Natural killer cell (primary cell): ENCODE measurements around the gene CPSF4. TPM values are rescaled to one million over a fixed set of nuclear protein-coding genes. Genes with fewer than 3 reads are reported as not detected.
A peak's percentile ranks its signal among the peaks of the same experiment; 100 is the strongest.

ENCODE experiments used
- ATAC-seq, 3 donors: fragments of 150-1000 bp in 2 of 3; fragments of 200-7000 bp in 1 of 3; cut with Tn5 transposase; 1 replicate in 1 of 3; 2 replicates in 2 of 3; pipeline ENCODE4 v1.10.0; 2021; ENCODE audit warnings: mild to moderate bottlenecking in 2 of 3, moderate library complexity in 2 of 3
- DNase-seq, 2 donors: peaks; one replicate each; pipeline versions ENCODE4 v3.0.0 to v3.0.0-alpha.2; 2013 to 2021; ENCODE audit warnings: mixed read lengths in 1 of 2
- H3K27ac ChIP-seq: one replicate; pipeline ENCODE4 v1.5.1; 2013; ENCODE audit warnings: mild to moderate bottlenecking, low read length
- H3K27me3 ChIP-seq: one replicate; pipeline ENCODE4 v1.6.1; 2013; ENCODE audit warnings: low read length; ENCODE audit not compliant: control insufficient read depth, insufficient read depth
- H3K36me3 ChIP-seq: one replicate; pipeline ENCODE4 v1.6.1; 2013; ENCODE audit warnings: low read length; ENCODE audit not compliant: control insufficient read depth, insufficient read depth
- H3K4me1 ChIP-seq: one replicate; pipeline ENCODE4 v1.6.1; 2013; ENCODE audit warnings: low read length; ENCODE audit not compliant: control insufficient read depth, insufficient read depth
- H3K4me3 ChIP-seq: one replicate; pipeline ENCODE4 v1.5.1; 2013; ENCODE audit warnings: low read length
- H3K9me3 ChIP-seq: one replicate; pipeline ENCODE4 v1.6.1; 2013; ENCODE audit warnings: low read length; ENCODE audit not compliant: control insufficient read depth, insufficient read depth
- H3K27ac Mint-ChIP-seq, 2 donors: one replicate each; pipeline ENCODE4 v1.8.0; 2022; ENCODE audit warnings: mild to moderate bottlenecking in 2 of 2, mixed read lengths in 2 of 2, moderate library complexity in 1 of 2
- H3K27me3 Mint-ChIP-seq, 2 donors: one replicate each; pipeline ENCODE4 v1.8.0; 2022; ENCODE audit warnings: low read depth in 2 of 2, mixed read lengths in 2 of 2
- H3K36me3 Mint-ChIP-seq: one replicate; pipeline ENCODE4 v1.8.0; 2022; ENCODE audit warnings: mixed read lengths
- H3K4me1 Mint-ChIP-seq, 2 donors: one replicate each; pipeline ENCODE4 v1.8.0; 2022; ENCODE audit warnings: mixed read lengths in 2 of 2
- H3K4me3 Mint-ChIP-seq: one replicate; pipeline ENCODE4 v1.8.0; 2022; ENCODE audit warnings: mild to moderate bottlenecking, moderate library complexity, mixed read lengths
- H3K9me3 Mint-ChIP-seq, 2 donors: one replicate each; pipeline ENCODE4 v1.8.0; 2022; ENCODE audit warnings: mixed read lengths in 2 of 2
- CTCF ChIP-seq: fragments of 200-600 bp; IDR thresholded peaks from one replicate; pipeline ENCODE4 v1.8.0; 2022; ENCODE audit warnings: antibody characterized with exemption
- WGBS: methylation state at CpG from one replicate; pipeline ENCODE4 v1.1.7; 2013; ENCODE audit warnings: missing lambda C conversion rate; ENCODE audit not compliant: insufficient coverage; 5-methylcytosine and 5-hydroxymethylcytosine counted together
- intact Hi-C: fragments of 100-400 bp; cut with micrococcal nuclease; formaldehyde crosslinking; loops from one replicate; pipeline ENCODE4 v1.14.2; 2022
- total RNA-seq, 4 donors: library from RNA; stranded (reverse); fragments of 120-200 nt in 1 of 4; gene quantifications; one replicate each; pipeline versions ENCODE4 v1.2.3 to v1.2.4, GENCODE V29; 2013 to 2022

The CPSF4 gene
- total RNA-seq, 3 donors from 2014 or later (not counting 1 experiment from before 2014, with no cell fraction given): 54.0 to 61.6 (median 54.8) TPM

- Mint-ChIP-seq H3K4me1 (peaks cover 32 to 40% of the 10 kb centered on the region in 2 donors), H3K27ac (no peak overlapping the region)
- intact Hi-C loops: no loop called here
Observed at GRCh38 chr7:99476107-99476506, 37.4 kb downstream of the CPSF4 start.

GRCh38 chr7:99478464-99479440, 40.0 kb downstream of the CPSF4 start:
- intact Hi-C loops: no loop called here
- Mint-ChIP-seq H3K9me3 (no peaks in the 10 kb centered on the region), H3K4me1 (peaks cover 18 to 22% of the 10 kb centered on the region in 2 donors), H3K4me3 (peak overlapping the region; percentile 25), H3K27me3 (no peaks in the 10 kb centered on the region), H3K36me3 (no peaks in the 10 kb centered on the region), H3K27ac (peak overlapping the region; percentile 49 to 86)
- Histone ChIP-seq H3K4me1 (peaks cover 17% of the 10 kb centered on the region), H3K4me3 (no peak overlapping the region), H3K27ac (peak overlapping the region; percentile 19), H3K27me3 (no peaks in the 10 kb centered on the region), H3K36me3 (peaks cover 9% of the 10 kb centered on the region), H3K9me3 (no peaks in the 10 kb centered on the region)
- no peak for DNase-seq
- no peak for TF ChIP-seq CTCF
- peak in 1 of 3 donors; percentile 24 for ATAC-seq
- 65% methylated on average over 13 of the region's 15 CpGs for WGBS

More at GRCh38 chr7:99476107-99476506, 37.4 kb downstream of the CPSF4 start:
- Histone ChIP-seq H3K27me3 (no peaks in the 10 kb centered on the region), H3K27ac (no peak overlapping the region), H3K9me3 (no peaks in the 10 kb centered on the region), H3K4me3 (no peak overlapping the region), H3K4me1 (peaks cover 29% of the 10 kb centered on the region), H3K36me3 (peaks cover 2% of the 10 kb centered on the region)
- Mint-ChIP-seq H3K4me3 (no peak overlapping the region), H3K27me3 (no peaks in the 10 kb centered on the region), H3K36me3 (no peaks in the 10 kb centered on the region), H3K9me3 (no peaks in the 10 kb centered on the region)
- ATAC-seq: no peak
- DNase-seq: no peak
- no peak for TF ChIP-seq CTCF
- 93% methylated on average over 5 of the region's 5 CpGs for WGBS

- no peak for TF ChIP-seq CTCF
- Histone ChIP-seq H3K27ac (no peak overlapping the region), H3K4me3 (no peak overlapping the region), H3K4me1 (no peaks in the 10 kb centered on the region), H3K36me3 (peaks cover 23% of the 10 kb centered on the region), H3K27me3 (no peaks in the 10 kb centered on the region), H3K9me3 (no peaks in the 10 kb centered on the region)
- Mint-ChIP-seq H3K27ac (no peak overlapping the region), H3K9me3 (no peaks in the 10 kb centered on the region), H3K4me3 (no peak overlapping the region), H3K36me3 (no peaks in the 10 kb centered on the region), H3K27me3 (no peaks in the 10 kb centered on the region), H3K4me1 (peaks cover 0 to 5% of the 10 kb centered on the region in 2 donors)
- DNase-seq: no peak
- intact Hi-C loops: no loop called here
- 96% methylated on average over 5 of the region's 5 CpGs for WGBS
- ATAC-seq: no peak
Observed at GRCh38 chr7:99485094-99485493, 46.4 kb downstream of the CPSF4 start.
